ENCODE measurements around the gene SPEN.
A peak's percentile ranks its signal among the peaks of the same experiment; 100 is the strongest.
"Not testable (repeated sequence)": the region's sequence is repeated elsewhere in the genome, so short reads cannot be mapped to it uniquely, and the experiment has no call there.

The SPEN gene

DNA sequence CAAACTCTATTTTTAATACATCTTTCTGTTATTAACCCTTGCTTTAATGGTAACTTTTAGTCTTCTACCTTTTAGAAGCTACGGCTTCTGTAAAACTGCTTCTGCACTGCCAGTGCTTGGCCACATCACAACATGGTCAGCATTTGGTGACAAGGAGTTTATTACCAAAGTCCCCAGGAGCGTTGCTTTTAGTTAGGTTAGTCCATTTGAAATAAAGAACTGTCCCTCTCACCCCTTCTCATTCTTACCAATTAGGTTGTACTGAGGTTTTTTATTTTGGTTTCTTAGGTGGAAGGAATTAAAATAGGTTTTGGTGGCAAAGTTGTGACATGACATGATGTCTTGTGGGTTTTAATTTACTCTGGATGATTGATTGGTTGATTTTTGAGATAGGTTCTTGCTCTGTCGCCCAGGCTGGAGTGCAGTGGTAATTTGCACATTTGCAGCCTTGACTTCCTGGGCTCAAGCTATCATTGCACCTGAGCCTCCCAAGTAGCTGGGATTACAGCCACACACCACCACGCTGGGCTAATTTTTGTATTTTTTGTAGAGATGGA is 39.2 kb downstream of the SPEN start:
- no peak overlapping the region for H3K27ac ChIP-seq (ENCODE audit: low read length)

DNA sequence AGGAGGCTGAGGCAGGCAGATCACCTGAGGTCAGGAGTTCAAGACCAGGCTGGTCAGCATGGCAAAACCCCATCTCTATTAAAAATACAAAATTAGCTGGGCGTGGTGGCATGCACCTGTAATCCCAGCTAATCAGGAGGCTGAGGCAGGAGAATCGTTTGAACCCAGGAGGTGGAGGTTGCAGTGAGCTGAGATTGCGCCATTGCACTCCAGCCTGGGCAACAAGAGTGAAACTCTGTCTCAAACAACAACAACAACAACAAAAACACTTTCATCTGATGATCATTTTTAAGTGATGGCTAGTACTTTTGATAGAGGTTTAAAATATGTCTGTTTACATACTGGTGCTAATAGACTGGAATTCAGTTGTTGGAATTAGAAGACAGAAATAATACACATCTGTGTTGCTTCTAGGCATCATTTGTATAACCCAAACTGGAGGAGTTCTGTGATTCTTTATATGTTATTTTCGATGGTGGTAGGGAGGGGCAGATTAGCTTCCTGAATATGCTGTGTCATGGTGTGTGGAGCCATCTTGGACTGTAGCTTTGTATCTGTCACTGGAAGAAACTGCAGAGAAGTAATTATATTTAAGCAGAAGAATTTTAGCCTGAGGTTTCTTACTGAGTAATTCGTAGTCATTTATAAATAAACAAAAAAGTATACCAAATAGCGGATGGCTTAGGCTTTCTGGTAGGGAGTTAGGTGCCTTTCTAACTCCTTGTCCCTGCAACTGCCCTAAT is 45.5 kb downstream of the SPEN start:
- H3K27ac ChIP-seq (ENCODE audit: low read length); H3K4me1 ChIP-seq (ENCODE audit: insufficient read depth, low read length); H3K9ac ChIP-seq (ENCODE audit: low read depth, low read length); H3K27me3 ChIP-seq (ENCODE audit: insufficient read depth, low read length); H3K36me3 ChIP-seq (ENCODE audit: insufficient read depth, low read depth, low read length); H3K4me3 ChIP-seq (ENCODE audit: low read length); H3K9me3 ChIP-seq (ENCODE audit: insufficient read depth, low read depth, low read length): not testable (repeated sequence)

More for the DNA sequence above, 39.2 kb downstream of the SPEN start:
- Histone ChIP-seq H3K36me3 (ENCODE audit: insufficient read depth, low read depth, low read length) (no peaks in the 10 kb centered on the region), H3K9me3 (ENCODE audit: insufficient read depth, low read depth, low read length) (no peaks in the 10 kb centered on the region), H3K4me1 (ENCODE audit: insufficient read depth, low read length) (peaks cover 8% of the 10 kb centered on the region), H3K27me3 (ENCODE audit: insufficient read depth, low read length) (no peaks in the 10 kb centered on the region), H3K9ac (ENCODE audit: low read depth, low read length) (peak overlapping the region; percentile 52; the same call in 1 of the 2 replicates), H3K4me3 (ENCODE audit: low read length) (peak overlapping the region; percentile 39)

DNA sequence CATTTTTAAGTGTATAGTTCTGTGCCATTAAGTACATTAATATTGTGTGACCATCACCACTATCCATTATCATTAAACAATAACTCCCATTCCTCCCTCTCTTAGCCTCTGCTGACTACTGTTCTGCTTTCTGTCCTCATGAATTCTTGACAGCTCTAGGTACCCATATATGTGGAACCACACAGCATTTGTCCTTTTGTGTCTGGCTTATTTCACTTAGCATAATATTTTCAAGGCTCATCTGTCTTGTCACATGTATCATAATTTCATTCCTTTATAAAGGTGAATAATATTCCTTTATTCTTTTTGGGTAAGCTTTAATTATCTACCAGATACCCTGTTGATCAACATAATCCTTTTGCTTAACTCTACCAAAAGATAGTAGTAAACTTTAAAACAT is 47.7 kb downstream of the SPEN start:
- H3K36me3 ChIP-seq (ENCODE audit: insufficient read depth, low read depth, low read length), result no peaks in the 10 kb centered on the region
- no peak overlapping the region for H3K4me3 ChIP-seq (ENCODE audit: low read length)
- H3K4me1 ChIP-seq (ENCODE audit: insufficient read depth, low read length), result 0 out of 2 replicates have a peak, but pooled peaks cover under 1% of the 10 kb centered on the region

DNA sequence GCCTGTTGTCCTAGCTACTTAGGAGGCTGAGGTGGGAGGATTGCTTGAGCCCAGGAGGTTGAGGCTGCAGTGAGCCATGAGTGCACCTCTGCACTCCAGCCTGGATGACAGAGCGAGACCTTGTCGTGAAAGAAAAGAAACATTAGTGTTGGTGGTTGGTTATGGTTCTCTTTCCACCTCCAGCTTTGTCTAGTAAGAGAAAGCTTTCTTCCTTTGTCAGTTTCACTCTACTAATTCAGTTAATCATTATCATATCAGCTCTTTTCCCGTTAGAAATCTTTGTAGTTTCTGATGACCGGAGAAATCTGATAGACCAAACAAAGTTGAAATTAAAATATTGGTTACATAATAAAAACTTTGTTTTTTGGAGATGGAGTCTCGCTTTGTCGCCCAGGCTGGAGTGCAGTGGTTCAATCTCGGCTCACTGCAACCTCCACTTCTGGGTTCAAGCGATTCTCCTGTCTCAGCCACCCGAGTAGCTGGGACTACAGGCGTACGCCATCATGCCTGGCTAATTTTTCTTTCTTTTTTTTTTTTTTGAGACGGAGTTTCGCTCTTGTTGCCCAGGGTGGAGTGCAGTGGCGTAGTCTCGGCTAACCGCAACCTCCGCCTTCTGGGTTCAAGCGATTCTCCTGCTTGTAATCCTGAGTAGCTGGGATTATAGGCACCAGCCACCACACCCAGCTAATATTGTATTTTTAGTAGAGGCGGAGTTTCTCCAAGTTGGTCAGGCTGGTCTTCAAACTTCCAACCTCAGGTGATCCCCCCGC is 49.5 kb downstream of the SPEN start:
- H3K9me3 ChIP-seq (ENCODE audit: insufficient read depth, low read depth, low read length); H3K27me3 ChIP-seq (ENCODE audit: insufficient read depth, low read length); H3K27ac ChIP-seq (ENCODE audit: low read length); H3K4me1 ChIP-seq (ENCODE audit: insufficient read depth, low read length); H3K9ac ChIP-seq (ENCODE audit: low read depth, low read length); H3K4me3 ChIP-seq (ENCODE audit: low read length); H3K36me3 ChIP-seq (ENCODE audit: insufficient read depth, low read depth, low read length): not testable (repeated sequence)

More for the DNA sequence above, 47.7 kb downstream of the SPEN start:
- Histone ChIP-seq H3K27me3 (ENCODE audit: insufficient read depth, low read length) (no peaks in the 10 kb centered on the region), H3K27ac (ENCODE audit: low read length) (no peak overlapping the region), H3K9ac (ENCODE audit: low read depth, low read length) (no peak overlapping the region), H3K9me3 (ENCODE audit: insufficient read depth, low read depth, low read length) (no peaks in the 10 kb centered on the region)

DNA sequence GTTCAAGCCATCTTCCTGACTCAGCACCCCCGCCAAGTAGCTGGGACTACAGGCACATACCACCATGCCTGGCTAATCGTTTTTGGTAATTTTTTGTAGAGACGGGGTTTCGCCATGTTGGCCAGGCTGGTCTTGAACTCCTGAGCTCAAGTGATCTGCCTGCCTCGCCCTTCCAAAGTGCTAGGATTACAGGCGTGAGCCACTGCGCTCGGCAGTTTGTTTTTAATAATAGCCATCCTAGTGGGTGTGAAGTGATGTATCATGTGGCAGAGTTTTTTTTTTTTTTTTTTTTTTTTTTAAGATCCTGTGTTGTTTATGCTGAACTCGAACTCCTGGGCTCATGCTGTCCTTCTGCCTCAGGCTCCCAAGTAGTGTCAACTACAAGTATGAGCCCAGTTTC is 51.8 kb downstream of the SPEN start:
- no peak overlapping the region for H3K27ac ChIP-seq (ENCODE audit: low read length)
- peaks cover 7% of the 10 kb centered on the region; the same call in 1 of the 2 replicates for H3K4me1 ChIP-seq (ENCODE audit: insufficient read depth, low read length)
- no peak overlapping the region; the same call in 1 of the 2 replicates for H3K9ac ChIP-seq (ENCODE audit: low read depth, low read length)
- no peaks in the 10 kb centered on the region for H3K36me3 ChIP-seq (ENCODE audit: insufficient read depth, low read depth, low read length)
- H3K9me3 ChIP-seq (ENCODE audit: insufficient read depth, low read depth, low read length), result no peaks in the 10 kb centered on the region
- no peaks in the 10 kb centered on the region for H3K27me3 ChIP-seq (ENCODE audit: insufficient read depth, low read length)
- no peak overlapping the region for H3K4me3 ChIP-seq (ENCODE audit: low read length)

- peaks cover 7% of the 10 kb centered on the region; the same call in 1 of the 2 replicates for H3K4me1 ChIP-seq (ENCODE audit: insufficient read depth, low read length)
- no peaks in the 10 kb centered on the region for H3K36me3 ChIP-seq (ENCODE audit: insufficient read depth, low read depth, low read length)
- no peaks in the 10 kb centered on the region for H3K9me3 ChIP-seq (ENCODE audit: insufficient read depth, low read depth, low read length)
- H3K4me3 ChIP-seq (ENCODE audit: low read length), result no peak overlapping the region
- H3K9ac ChIP-seq (ENCODE audit: low read depth, low read length), result no peak overlapping the region
- H3K27me3 ChIP-seq (ENCODE audit: insufficient read depth, low read length), result no peaks in the 10 kb centered on the region
- H3K27ac ChIP-seq (ENCODE audit: low read length), result no peak overlapping the region
Observed at GRCh38 chr1:15900662-15901279, 53.3 kb downstream of the SPEN start.

DNA sequence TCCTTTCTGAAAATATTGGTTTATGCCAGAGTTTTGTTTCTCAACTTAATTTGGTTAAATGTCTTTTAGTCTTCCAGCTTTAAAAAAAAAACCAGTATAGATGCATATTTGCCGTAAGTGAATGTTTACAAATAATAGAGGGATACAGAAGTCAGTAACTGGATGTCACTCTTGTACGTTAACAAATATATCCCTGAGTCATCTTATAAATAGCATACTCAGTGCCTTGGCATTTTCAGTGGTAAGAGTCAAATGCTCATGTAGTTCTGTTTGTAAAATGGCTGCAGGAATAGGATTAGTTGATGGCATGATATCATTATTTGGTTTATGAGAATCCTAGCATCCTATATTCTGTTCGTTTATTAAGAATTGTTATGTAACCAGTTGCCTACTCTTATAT is 55.4 kb downstream of the SPEN start:
- Histone ChIP-seq H3K4me1 (ENCODE audit: insufficient read depth, low read length) (peaks cover 7% of the 10 kb centered on the region; the same call in 1 of the 2 replicates), H3K36me3 (ENCODE audit: insufficient read depth, low read depth, low read length) (no peaks in the 10 kb centered on the region), H3K4me3 (ENCODE audit: low read length) (no peak overlapping the region), H3K9ac (ENCODE audit: low read depth, low read length) (no peak overlapping the region), H3K27me3 (ENCODE audit: insufficient read depth, low read length) (no peaks in the 10 kb centered on the region), H3K9me3 (ENCODE audit: insufficient read depth, low read depth, low read length) (no peaks in the 10 kb centered on the region), H3K27ac (ENCODE audit: low read length) (no peak overlapping the region)

GRCh38 chr1:15908597-15908996 is 61.1 kb downstream of the SPEN start:
- Histone ChIP-seq H3K36me3 (ENCODE audit: insufficient read depth, low read depth, low read length) (peaks cover 39% of the 10 kb centered on the region), H3K4me1 (ENCODE audit: insufficient read depth, low read length) (no peaks in the 10 kb centered on the region), H3K27me3 (ENCODE audit: insufficient read depth, low read length) (no peaks in the 10 kb centered on the region), H3K9me3 (ENCODE audit: insufficient read depth, low read depth, low read length) (no peaks in the 10 kb centered on the region), H3K4me3 (ENCODE audit: low read length) (no peak overlapping the region), H3K9ac (ENCODE audit: low read depth, low read length) (no peak overlapping the region), H3K27ac (ENCODE audit: low read length) (no peak overlapping the region)

- H3K27me3 ChIP-seq (ENCODE audit: insufficient read depth, low read length), result no peaks in the 10 kb centered on the region
- no peak overlapping the region for H3K4me3 ChIP-seq (ENCODE audit: low read length)
- H3K9me3 ChIP-seq (ENCODE audit: insufficient read depth, low read depth, low read length), result no peaks in the 10 kb centered on the region
- H3K36me3 ChIP-seq (ENCODE audit: insufficient read depth, low read depth, low read length), result peaks cover 47% of the 10 kb centered on the region
- H3K27ac ChIP-seq (ENCODE audit: low read length), result no peak overlapping the region
- no peaks in the 10 kb centered on the region for H3K4me1 ChIP-seq (ENCODE audit: insufficient read depth, low read length)
- H3K9ac ChIP-seq (ENCODE audit: low read depth, low read length), result no peak overlapping the region
Observed at GRCh38 chr1:15911141-15911540, 63.6 kb downstream of the SPEN start.

- Histone ChIP-seq H3K36me3 (ENCODE audit: insufficient read depth, low read depth, low read length) (peaks cover 55% of the 10 kb centered on the region), H3K9ac (ENCODE audit: low read depth, low read length) (no peak overlapping the region), H3K27ac (ENCODE audit: low read length) (no peak overlapping the region), H3K9me3 (ENCODE audit: insufficient read depth, low read depth, low read length) (no peaks in the 10 kb centered on the region), H3K27me3 (ENCODE audit: insufficient read depth, low read length) (no peaks in the 10 kb centered on the region), H3K4me3 (ENCODE audit: low read length) (no peak overlapping the region), H3K4me1 (ENCODE audit: insufficient read depth, low read length) (no peaks in the 10 kb centered on the region)
Observed at GRCh38 chr1:15911927-15912326, 64.4 kb downstream of the SPEN start.

DNA sequence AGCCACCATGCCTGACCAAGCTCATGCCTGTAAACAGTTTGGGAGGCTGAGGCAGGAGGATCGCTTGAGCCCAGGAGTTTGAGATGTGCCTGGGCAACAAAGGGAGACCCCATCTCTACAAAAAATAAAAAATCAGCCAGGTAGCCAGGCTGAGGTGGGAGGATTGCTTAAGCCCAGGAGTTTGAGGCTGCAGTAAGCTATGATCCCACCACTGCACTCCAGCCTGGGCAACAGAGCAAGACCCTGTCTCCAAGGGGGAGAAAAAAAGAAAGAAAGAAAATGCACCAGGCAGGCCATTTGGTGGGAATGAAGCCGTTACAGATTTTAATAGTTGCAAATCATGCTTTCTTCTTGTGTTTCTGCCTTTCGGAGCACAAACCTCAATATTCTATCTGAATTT is 66.1 kb downstream of the SPEN start:
- not testable (repeated sequence) for H3K9me3 ChIP-seq (ENCODE audit: insufficient read depth, low read depth, low read length); H3K27me3 ChIP-seq (ENCODE audit: insufficient read depth, low read length); H3K4me3 ChIP-seq (ENCODE audit: low read length); H3K9ac ChIP-seq (ENCODE audit: low read depth, low read length); H3K27ac ChIP-seq (ENCODE audit: low read length); H3K4me1 ChIP-seq (ENCODE audit: insufficient read depth, low read length)
- H3K36me3 ChIP-seq (ENCODE audit: insufficient read depth, low read depth, low read length), result peaks cover 68% of the 10 kb centered on the region
